Measurements from ENCODE around the gene PSMD6. TPM values are rescaled to one million over a fixed set of nuclear protein-coding genes. Genes with fewer than 3 reads are reported as not detected.

Gene PSMD6
- total RNA-seq, 1 donor from 2014 or later = 88.7 TPM

GRCh38 chr3:64063207-64063982, 40.1 kb upstream of the PSMD6 start:
- H3K4me3 Mint-ChIP-seq (ENCODE audit: unreplicated experiment) = no peak overlapping the region
- FAIRE-seq = peak; percentile 13
- H3K9me3 Mint-ChIP-seq (ENCODE audit: unreplicated experiment) = no peaks in the 10 kb centered on the region
- no peaks in the 10 kb centered on the region for H3K9me3 ChIP-seq (ENCODE audit: insufficient read depth, low read depth, low read length)
- H4K20me1 ChIP-seq (ENCODE audit: insufficient read depth, low read length) = no peaks in the 10 kb centered on the region
- TF ChIP-seq CTCF (IDR thresholded peaks at IDR 0.05; ENCODE audit: insufficient read depth, low read depth, low read length) (no peak), EZH2 (IDR thresholded peaks at IDR 0.05; ENCODE audit: insufficient read depth, low read length) (no peak)
- H3K4me1 Mint-ChIP-seq (ENCODE audit: low read depth, unreplicated experiment) = peaks cover 11% of the 10 kb centered on the region
- no peaks in the 10 kb centered on the region for H3K27me3 ChIP-seq (ENCODE audit: insufficient read depth, low read length)
- peak overlapping the region; percentile 64 for H3K4me2 ChIP-seq (ENCODE audit: low read length)
- no peaks in the 10 kb centered on the region for H3K36me3 Mint-ChIP-seq (ENCODE audit: low read depth, unreplicated experiment)
- H3K4me1 ChIP-seq (ENCODE audit: insufficient read depth, low read length) = peaks cover 22% of the 10 kb centered on the region
- no peaks in the 10 kb centered on the region for H3K36me3 ChIP-seq (ENCODE audit: insufficient read depth, low read length)
- H2AFZ ChIP-seq (ENCODE audit: low read depth, low read length) = no peak overlapping the region
- H3K27ac Mint-ChIP-seq (ENCODE audit: unreplicated experiment) = no peak overlapping the region
- peak; percentile 75 for DNase-seq (ENCODE audit: low read depth)
- no peaks in the 10 kb centered on the region for H3K79me2 ChIP-seq (ENCODE audit: insufficient read depth, low read length)
- peak overlapping the region; percentile 39 for H3K9ac ChIP-seq (ENCODE audit: low read length)
- no peaks in the 10 kb centered on the region for H3K27me3 Mint-ChIP-seq (ENCODE audit: low read depth, unreplicated experiment)
- no peak overlapping the region for H3K4me3 ChIP-seq (ENCODE audit: insufficient read depth, low read depth, low read length)
- H3K27ac ChIP-seq (ENCODE audit: low read depth, low read length) = peak overlapping the region; percentile 63

DNA sequence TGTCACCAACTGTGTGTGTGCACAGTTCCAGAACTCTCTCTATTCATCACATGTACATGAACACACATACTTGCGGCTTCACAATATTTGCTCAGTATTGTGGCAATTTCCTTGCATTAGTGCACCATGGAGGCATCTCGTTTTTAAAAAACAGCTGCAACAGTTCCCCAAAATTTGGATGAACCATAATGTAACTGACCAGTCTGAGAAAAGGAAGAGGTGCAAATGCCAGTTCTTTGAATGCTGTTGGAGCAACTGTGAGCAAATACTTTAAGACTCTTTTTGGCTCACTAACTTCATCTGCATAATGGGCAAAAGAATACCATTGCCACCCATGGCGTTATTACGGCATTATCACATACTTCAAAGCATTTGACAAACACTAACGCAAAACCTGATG, 38.3 kb upstream of the PSMD6 start:
- TF ChIP-seq EZH2 (IDR thresholded peaks at IDR 0.05; ENCODE audit: insufficient read depth, low read length) (no peak), CTCF (IDR thresholded peaks at IDR 0.05; ENCODE audit: insufficient read depth, low read depth, low read length) (no peak)
- no peak for FAIRE-seq
- no peak overlapping the region for H3K27ac ChIP-seq (ENCODE audit: low read depth, low read length)

More for the DNA sequence above, 38.3 kb upstream of the PSMD6 start:
- Histone ChIP-seq H3K27me3 (ENCODE audit: insufficient read depth, low read length) (no peaks in the 10 kb centered on the region), H3K4me1 (ENCODE audit: insufficient read depth, low read length) (peaks cover 17% of the 10 kb centered on the region), H3K4me2 (ENCODE audit: low read length) (no peak overlapping the region), H3K36me3 (ENCODE audit: insufficient read depth, low read length) (no peaks in the 10 kb centered on the region), H3K9me3 (ENCODE audit: insufficient read depth, low read depth, low read length) (no peaks in the 10 kb centered on the region), H3K9ac (ENCODE audit: low read length) (no peak overlapping the region), H4K20me1 (ENCODE audit: insufficient read depth, low read length) (no peaks in the 10 kb centered on the region), H3K4me3 (ENCODE audit: insufficient read depth, low read depth, low read length) (no peak overlapping the region), H3K79me2 (ENCODE audit: insufficient read depth, low read length) (no peaks in the 10 kb centered on the region), H2AFZ (ENCODE audit: low read depth, low read length) (no peak overlapping the region)
- no peak overlapping the region for H3K4me3 Mint-ChIP-seq (ENCODE audit: unreplicated experiment)
- H3K27me3 Mint-ChIP-seq (ENCODE audit: low read depth, unreplicated experiment) = no peaks in the 10 kb centered on the region
- DNase-seq (ENCODE audit: low read depth) = no peak
- H3K27ac Mint-ChIP-seq (ENCODE audit: unreplicated experiment) = no peak overlapping the region
- H3K36me3 Mint-ChIP-seq (ENCODE audit: low read depth, unreplicated experiment) = no peaks in the 10 kb centered on the region
- no peaks in the 10 kb centered on the region for H3K9me3 Mint-ChIP-seq (ENCODE audit: unreplicated experiment)
- H3K4me1 Mint-ChIP-seq (ENCODE audit: low read depth, unreplicated experiment) = peaks cover 13% of the 10 kb centered on the region

Data from astrocyte (in vitro differentiated cells and primary cell).